ENCODE data around the gene DOK7.
"Not testable (repeated sequence)": the region's sequence is repeated elsewhere in the genome, so short reads cannot be mapped to it uniquely, and the experiment has no call there.

DOK7 gene

DNA sequence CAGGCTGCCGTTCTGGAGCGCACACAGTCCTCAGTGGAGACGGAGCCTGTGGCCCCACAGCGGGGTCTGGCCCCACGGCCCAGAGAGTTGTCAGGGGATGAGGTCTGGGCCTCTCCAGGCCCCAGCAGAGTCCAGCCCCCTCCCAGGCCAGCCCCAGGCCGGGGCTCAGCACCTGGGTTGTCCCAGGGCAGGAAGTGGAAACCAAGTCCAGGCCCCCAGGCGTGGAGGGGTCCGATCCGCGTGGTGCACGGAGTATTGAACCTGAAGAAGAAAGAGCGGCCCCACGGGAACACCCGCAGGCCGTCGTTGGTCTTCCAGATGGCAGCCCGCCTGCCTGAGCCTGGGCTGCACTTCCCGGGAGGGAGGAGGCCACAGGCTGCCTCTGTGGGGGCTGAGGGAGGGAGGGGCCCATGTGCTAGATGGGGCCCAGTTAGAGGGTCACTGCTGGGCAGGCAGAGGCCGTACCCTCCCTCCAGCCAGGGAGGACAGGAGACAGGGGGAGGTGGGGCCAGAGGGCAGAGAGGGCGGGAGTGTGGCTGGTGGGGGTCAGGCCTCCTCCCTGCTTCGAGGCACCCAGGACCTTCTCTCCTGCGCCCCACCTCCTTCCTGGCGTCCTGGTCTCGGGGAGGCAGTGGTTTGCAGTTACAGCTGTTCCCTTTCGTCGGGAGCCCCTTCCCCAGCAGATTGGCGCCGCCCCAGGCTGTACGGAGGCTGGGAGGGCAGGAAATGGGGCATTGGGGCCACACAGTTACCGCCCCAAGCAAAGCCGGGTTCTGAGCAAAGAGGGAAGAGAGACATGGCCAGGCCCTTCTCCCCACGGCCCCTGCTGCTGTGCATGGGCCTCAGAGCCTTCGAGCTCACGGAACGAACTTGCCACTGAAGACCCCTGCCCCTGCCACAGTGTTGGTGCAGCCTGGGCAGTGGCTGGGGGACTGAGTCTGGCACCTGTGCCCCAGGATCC is 13.3 kb upstream of the DOK7 start:
- TF ChIP-seq, protein P1, sequence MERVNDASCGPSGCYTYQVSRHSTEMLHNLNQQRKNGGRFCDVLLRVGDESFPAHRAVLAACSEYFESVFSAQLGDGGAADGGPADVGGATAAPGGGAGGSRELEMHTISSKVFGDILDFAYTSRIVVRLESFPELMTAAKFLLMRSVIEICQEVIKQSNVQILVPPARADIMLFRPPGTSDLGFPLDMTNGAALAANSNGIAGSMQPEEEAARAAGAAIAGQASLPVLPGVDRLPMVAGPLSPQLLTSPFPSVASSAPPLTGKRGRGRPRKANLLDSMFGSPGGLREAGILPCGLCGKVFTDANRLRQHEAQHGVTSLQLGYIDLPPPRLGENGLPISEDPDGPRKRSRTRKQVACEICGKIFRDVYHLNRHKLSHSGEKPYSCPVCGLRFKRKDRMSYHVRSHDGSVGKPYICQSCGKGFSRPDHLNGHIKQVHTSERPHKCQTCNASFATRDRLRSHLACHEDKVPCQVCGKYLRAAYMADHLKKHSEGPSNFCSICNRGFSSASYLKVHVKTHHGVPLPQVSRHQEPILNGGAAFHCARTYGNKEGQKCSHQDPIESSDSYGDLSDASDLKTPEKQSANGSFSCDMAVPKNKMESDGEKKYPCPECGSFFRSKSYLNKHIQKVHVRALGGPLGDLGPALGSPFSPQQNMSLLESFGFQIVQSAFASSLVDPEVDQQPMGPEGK (CRISPR knock-in tag; IDR thresholded peaks at IDR 0.05; ENCODE audit: borderline replicate concordance) = no peak
- TF ChIP-seq, protein P2, sequence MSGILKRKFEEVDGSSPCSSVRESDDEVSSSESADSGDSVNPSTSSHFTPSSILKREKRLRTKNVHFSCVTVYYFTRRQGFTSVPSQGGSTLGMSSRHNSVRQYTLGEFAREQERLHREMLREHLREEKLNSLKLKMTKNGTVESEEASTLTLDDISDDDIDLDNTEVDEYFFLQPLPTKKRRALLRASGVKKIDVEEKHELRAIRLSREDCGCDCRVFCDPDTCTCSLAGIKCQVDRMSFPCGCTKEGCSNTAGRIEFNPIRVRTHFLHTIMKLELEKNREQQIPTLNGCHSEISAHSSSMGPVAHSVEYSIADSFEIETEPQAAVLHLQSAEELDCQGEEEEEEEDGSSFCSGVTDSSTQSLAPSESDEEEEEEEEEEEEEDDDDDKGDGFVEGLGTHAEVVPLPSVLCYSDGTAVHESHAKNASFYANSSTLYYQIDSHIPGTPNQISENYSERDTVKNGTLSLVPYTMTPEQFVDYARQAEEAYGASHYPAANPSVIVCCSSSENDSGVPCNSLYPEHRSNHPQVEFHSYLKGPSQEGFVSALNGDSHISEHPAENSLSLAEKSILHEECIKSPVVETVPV (CRISPR knock-in tag; IDR thresholded peaks at IDR 0.05) = no peak
- TF ChIP-seq ZFP30 (CRISPR knock-in tag; IDR thresholded peaks at IDR 0.05) (no peak), TCF4 (CRISPR knock-in tag; IDR thresholded peaks at IDR 0.05; ENCODE audit: borderline replicate concordance) (no peak), GLIS3 (CRISPR knock-in tag; IDR thresholded peaks at IDR 0.05) (no peak), PPARA (CRISPR knock-in tag; IDR thresholded peaks at IDR 0.05; ENCODE audit: borderline replicate concordance) (no peak), ZNF70 (CRISPR knock-in tag; IDR thresholded peaks at IDR 0.05) (no peak), SNAI2 (CRISPR knock-in tag; IDR thresholded peaks at IDR 0.05) (no peak)
- TF ChIP-seq, protein P3, sequence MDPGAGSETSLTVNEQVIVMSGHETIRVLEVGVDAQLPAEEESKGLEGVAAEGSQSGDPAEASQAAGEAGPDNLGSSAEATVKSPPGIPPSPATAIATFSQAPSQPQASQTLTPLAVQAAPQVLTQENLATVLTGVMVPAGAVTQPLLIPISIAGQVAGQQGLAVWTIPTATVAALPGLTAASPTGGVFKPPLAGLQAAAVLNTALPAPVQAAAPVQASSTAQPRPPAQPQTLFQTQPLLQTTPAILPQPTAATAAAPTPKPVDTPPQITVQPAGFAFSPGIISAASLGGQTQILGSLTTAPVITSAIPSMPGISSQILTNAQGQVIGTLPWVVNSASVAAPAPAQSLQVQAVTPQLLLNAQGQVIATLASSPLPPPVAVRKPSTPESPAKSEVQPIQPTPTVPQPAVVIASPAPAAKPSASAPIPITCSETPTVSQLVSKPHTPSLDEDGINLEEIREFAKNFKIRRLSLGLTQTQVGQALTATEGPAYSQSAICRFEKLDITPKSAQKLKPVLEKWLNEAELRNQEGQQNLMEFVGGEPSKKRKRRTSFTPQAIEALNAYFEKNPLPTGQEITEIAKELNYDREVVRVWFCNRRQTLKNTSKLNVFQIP (CRISPR knock-in tag; IDR thresholded peaks at IDR 0.05; ENCODE audit: borderline replicate concordance, low read depth) = no peak
- TF ChIP-seq, protein P4, sequence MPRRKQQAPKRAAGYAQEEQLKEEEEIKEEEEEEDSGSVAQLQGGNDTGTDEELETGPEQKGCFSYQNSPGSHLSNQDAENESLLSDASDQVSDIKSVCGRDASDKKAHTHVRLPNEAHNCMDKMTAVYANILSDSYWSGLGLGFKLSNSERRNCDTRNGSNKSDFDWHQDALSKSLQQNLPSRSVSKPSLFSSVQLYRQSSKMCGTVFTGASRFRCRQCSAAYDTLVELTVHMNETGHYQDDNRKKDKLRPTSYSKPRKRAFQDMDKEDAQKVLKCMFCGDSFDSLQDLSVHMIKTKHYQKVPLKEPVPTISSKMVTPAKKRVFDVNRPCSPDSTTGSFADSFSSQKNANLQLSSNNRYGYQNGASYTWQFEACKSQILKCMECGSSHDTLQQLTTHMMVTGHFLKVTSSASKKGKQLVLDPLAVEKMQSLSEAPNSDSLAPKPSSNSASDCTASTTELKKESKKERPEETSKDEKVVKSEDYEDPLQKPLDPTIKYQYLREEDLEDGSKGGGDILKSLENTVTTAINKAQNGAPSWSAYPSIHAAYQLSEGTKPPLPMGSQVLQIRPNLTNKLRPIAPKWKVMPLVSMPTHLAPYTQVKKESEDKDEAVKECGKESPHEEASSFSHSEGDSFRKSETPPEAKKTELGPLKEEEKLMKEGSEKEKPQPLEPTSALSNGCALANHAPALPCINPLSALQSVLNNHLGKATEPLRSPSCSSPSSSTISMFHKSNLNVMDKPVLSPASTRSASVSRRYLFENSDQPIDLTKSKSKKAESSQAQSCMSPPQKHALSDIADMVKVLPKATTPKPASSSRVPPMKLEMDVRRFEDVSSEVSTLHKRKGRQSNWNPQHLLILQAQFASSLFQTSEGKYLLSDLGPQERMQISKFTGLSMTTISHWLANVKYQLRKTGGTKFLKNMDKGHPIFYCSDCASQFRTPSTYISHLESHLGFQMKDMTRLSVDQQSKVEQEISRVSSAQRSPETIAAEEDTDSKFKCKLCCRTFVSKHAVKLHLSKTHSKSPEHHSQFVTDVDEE (CRISPR knock-in tag; IDR thresholded peaks at IDR 0.05) = no peak

DNA sequence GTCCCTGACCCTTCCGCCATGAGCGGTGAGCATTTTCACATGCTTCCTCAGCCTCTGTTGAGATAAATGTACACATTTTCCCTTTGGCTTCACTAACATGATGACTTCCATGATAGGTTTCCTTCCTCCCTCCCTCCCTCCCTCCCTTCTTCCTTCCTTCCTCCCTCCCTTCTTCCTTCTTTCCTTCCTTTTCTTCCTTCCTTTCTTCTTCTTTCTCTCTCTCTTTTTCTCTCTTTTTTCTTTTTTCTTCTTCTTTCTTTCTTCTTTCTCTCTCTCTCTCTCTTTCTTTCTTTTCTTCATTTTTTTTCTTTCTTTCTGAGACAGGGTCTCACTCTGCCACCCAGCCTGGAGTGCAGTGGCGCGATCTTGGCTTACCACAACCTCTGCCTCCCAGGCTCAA is 12.5 kb upstream of the DOK7 start:
- ATAC-seq = no peak
- TF ChIP-seq, protein P3 (CRISPR knock-in tag; IDR thresholded peaks at IDR 0.05; ENCODE audit: borderline replicate concordance, low read depth) = no peak
- TF ChIP-seq GLIS3 (CRISPR knock-in tag; IDR thresholded peaks at IDR 0.05) = no peak
- TF ChIP-seq ZC3H10 (CRISPR knock-in tag; IDR thresholded peaks at IDR 0.05) = no peak
- TF ChIP-seq TCF4 (CRISPR knock-in tag; IDR thresholded peaks at IDR 0.05; ENCODE audit: borderline replicate concordance) = no peak
- no peak for TF ChIP-seq ZNF8 (CRISPR knock-in tag; IDR thresholded peaks at IDR 0.05)
- no peak for TF ChIP-seq ZNF70 (CRISPR knock-in tag; IDR thresholded peaks at IDR 0.05)
- TF ChIP-seq PPARA (CRISPR knock-in tag; IDR thresholded peaks at IDR 0.05; ENCODE audit: borderline replicate concordance) = no peak
- TF ChIP-seq OSR1 (CRISPR knock-in tag; IDR thresholded peaks at IDR 0.05) = no peak

More for the DNA sequence above, 13.3 kb upstream of the DOK7 start:
- ATAC-seq = no peak

DNA sequence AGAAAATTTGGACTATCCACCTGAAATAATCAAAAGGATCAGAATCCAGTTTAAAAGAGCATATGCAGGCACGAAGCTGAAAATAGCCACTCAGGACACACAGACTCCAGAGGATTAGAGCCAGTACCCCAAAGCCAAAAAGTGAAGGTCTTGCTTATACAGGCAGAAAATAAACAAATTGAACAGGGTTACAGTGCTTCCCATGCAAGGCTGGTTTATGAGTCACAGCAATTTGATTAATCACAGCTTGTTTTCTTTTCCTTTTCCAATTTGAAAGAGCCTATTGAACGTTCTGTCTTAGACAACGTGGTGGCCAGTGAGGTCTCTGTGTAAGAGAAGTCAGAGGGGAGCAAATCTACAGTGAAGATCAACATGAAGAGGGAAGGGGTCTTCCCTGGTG is 11.2 kb upstream of the DOK7 start:
- TF ChIP-seq TOX (CRISPR knock-in tag; IDR thresholded peaks at IDR 0.05; ENCODE audit: borderline replicate concordance) (no peak), ZNF70 (CRISPR knock-in tag; IDR thresholded peaks at IDR 0.05) (no peak), ZC3H10 (CRISPR knock-in tag; IDR thresholded peaks at IDR 0.05) (no peak), RARB (CRISPR knock-in tag; IDR thresholded peaks at IDR 0.05) (no peak)
- peak; percentile 30; the same call in 2 of the 3 replicates for ATAC-seq

DNA sequence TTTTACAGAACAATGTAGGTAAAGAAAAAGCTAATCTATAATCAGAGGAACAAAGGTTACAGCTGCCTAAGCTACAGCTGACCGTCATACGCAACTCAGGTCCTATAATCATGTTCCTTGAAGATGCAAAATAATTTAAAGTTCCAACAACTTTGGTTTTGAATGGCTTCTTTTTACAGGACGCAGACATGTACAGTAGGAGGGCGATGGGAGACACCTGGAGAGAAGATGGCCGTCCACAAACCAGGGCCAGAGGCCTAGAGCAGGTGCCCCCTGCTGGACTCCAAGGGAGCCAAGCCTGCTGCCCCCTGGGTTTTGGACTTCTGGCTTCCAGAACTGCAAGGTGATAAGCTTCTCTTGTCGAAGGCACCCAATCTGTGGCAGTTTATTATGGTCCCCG is 10.7 kb upstream of the DOK7 start:
- TF ChIP-seq ESRRG (CRISPR knock-in tag; IDR thresholded peaks at IDR 0.05) = no peak
- ATAC-seq = peak; percentile 64

DNA sequence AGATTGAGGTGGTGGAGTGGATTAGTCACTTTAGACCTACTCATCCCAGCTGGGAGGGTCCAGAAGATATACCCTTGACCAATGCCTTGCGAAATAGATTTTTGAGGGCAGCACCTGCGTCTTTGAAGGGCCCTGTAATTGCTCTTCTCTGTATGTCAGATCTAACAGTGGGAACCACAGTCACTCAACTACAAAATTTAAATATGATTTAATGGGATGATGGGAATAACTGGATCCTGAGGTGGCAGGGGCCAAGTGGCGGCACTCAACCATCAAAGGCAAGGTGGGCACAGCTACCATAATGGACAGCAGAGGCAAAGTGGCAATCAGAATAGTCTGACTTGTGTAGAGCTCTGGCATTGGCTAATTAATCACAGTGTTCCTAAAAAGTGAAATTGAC is 7.5 kb upstream of the DOK7 start:
- not testable (repeated sequence) for ATAC-seq
